ENCODE measurements around the gene IL1RL1. TPM values are rescaled to one million over a fixed set of nuclear protein-coding genes. Genes with fewer than 3 reads are reported as not detected.

IL1RL1 gene
- total and polyA plus RNA-seq, 7 donors, result 0.23 to 10.7 (median 5.4) TPM

GRCh38 chr2:102386867-102387541 lies 75.6 kb downstream of the IL1RL1 start:
- Histone ChIP-seq H3K9me3 (peaks cover 0 to 4% (median 2%) of the 10 kb centered on the region in 4 donors), H3K4me3 (no peak overlapping the region), H3K36me3 (no peaks in the 10 kb centered on the region), H3K4me1 (no peaks in the 10 kb centered on the region), H3K27me3 (no peaks in the 10 kb centered on the region), H3K27ac (no peak overlapping the region)
- TF ChIP-seq EP300 (IDR thresholded peaks at IDR 0.05), result no peak
- intact Hi-C loops (cut with DNase I), result no loop called here
- WGBS, 2 donors, result 87% methylated on average over 3 of the region's 3 CpGs
- DNase-seq, result no peak

- intact Hi-C loops (cut with DNase I), result no loop called here
- no peaks in the 10 kb centered on the region for H3K4me1 ChIP-seq
Observed at GRCh38 chr2:102387763-102388546, 76.6 kb downstream of the IL1RL1 start.

DNA sequence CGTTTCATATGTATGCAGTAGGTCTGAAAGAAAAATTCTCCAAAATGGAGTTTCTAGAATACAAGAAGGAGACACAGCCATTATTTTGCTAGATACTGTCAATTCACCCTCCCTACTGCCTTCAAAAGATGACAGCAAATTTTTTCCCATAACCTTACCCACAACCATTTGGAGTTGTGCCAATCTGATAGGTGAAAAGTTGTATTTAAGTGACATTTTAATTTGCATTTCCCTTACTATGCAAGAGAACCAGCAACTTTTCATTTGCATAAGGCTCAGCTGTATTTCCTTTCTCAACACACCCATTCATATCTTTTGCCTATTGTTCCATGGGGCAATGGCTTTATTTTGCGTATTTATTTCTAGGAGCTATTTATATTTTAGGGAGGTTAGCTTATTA lies 80.2 kb downstream of the IL1RL1 start:
- no peak for DNase-seq
- 84 to 92% methylated on average over 2 of the region's 2 CpGs for WGBS, 2 donors
- no peaks in the 10 kb centered on the region for H3K9me3 ChIP-seq
- no peak overlapping the region for H3K4me3 ChIP-seq
- intact Hi-C loops (cut with DNase I), result no loop called here
- no peaks in the 10 kb centered on the region for H3K4me1 ChIP-seq
- TF ChIP-seq, protein P1, sequence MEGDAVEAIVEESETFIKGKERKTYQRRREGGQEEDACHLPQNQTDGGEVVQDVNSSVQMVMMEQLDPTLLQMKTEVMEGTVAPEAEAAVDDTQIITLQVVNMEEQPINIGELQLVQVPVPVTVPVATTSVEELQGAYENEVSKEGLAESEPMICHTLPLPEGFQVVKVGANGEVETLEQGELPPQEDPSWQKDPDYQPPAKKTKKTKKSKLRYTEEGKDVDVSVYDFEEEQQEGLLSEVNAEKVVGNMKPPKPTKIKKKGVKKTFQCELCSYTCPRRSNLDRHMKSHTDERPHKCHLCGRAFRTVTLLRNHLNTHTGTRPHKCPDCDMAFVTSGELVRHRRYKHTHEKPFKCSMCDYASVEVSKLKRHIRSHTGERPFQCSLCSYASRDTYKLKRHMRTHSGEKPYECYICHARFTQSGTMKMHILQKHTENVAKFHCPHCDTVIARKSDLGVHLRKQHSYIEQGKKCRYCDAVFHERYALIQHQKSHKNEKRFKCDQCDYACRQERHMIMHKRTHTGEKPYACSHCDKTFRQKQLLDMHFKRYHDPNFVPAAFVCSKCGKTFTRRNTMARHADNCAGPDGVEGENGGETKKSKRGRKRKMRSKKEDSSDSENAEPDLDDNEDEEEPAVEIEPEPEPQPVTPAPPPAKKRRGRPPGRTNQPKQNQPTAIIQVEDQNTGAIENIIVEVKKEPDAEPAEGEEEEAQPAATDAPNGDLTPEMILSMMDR (IDR thresholded peaks at IDR 0.05), result no peak
- no peak for TF ChIP-seq POLR2AphosphoS5 (IDR thresholded peaks at IDR 0.05)
- no peak for TF ChIP-seq EP300 (IDR thresholded peaks at IDR 0.05)
- TF ChIP-seq POLR2A (IDR thresholded peaks at IDR 0.05), result no peak
- H3K36me3 ChIP-seq, result no peaks in the 10 kb centered on the region
- H3K27ac ChIP-seq, result no peak overlapping the region
- H3K27me3 ChIP-seq, result no peaks in the 10 kb centered on the region

More at GRCh38 chr2:102387763-102388546, 76.6 kb downstream of the IL1RL1 start:
- Histone ChIP-seq H3K27ac (no peak overlapping the region), H3K4me3 (no peak overlapping the region), H3K27me3 (no peaks in the 10 kb centered on the region), H3K36me3 (no peaks in the 10 kb centered on the region), H3K9me3 (peaks cover 0 to 4% (median 2%) of the 10 kb centered on the region in 4 donors)
- no peak for DNase-seq
- 89 to 91% methylated on average over 7 of the region's 7 CpGs for WGBS, 2 donors
- no peak for TF ChIP-seq POLR2A (IDR thresholded peaks at IDR 0.05)
- TF ChIP-seq, protein P1 (IDR thresholded peaks at IDR 0.05), result no peak

DNA sequence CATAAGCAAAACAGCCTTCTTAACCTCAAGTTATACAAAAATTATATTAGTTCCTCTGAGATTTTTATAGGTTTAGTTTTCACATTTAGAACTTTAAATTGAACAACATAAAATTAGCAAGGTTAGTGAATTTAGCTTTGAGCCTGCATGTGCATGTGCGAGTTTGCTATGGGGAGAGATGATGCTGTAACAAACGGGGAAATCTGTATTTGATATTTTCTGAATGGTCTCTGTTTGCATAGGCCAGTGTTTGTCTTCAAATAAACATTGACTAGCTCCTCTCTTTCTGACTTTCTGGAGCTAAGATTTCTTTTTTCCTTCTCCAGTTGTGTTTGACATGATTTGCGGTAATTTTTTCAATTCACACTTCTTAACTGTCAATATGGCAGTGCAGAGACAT lies 80.7 kb downstream of the IL1RL1 start:
- no peak overlapping the region for H3K4me3 ChIP-seq
- no peak overlapping the region for H3K27ac ChIP-seq
- no peaks in the 10 kb centered on the region for H3K36me3 ChIP-seq
- TF ChIP-seq EP300 (IDR thresholded peaks at IDR 0.05) (no peak), POLR2A (IDR thresholded peaks at IDR 0.05) (no peak), POLR2AphosphoS5 (IDR thresholded peaks at IDR 0.05) (no peak)
- TF ChIP-seq, protein P1 (IDR thresholded peaks at IDR 0.05), result no peak
- H3K4me1 ChIP-seq, result no peaks in the 10 kb centered on the region
- 74 to 76% methylated on average over 3 of the region's 3 CpGs for WGBS, 2 donors
- H3K27me3 ChIP-seq, result no peaks in the 10 kb centered on the region
- no peaks in the 10 kb centered on the region for H3K9me3 ChIP-seq
- DNase-seq, result no peak
- intact Hi-C loops (cut with DNase I), result no loop called here

GRCh38 chr2:102392942-102393341 lies 81.6 kb downstream of the IL1RL1 start:
- Histone ChIP-seq H3K9me3 (no peaks in the 10 kb centered on the region), H3K4me3 (no peak overlapping the region), H3K27ac (no peak overlapping the region), H3K27me3 (no peaks in the 10 kb centered on the region), H3K4me1 (no peaks in the 10 kb centered on the region), H3K36me3 (no peaks in the 10 kb centered on the region)
- no peak for DNase-seq
- TF ChIP-seq EP300 (IDR thresholded peaks at IDR 0.05), result no peak
- TF ChIP-seq POLR2AphosphoS5 (IDR thresholded peaks at IDR 0.05), result no peak
- no peak for TF ChIP-seq POLR2A (IDR thresholded peaks at IDR 0.05)
- TF ChIP-seq, protein P1 (IDR thresholded peaks at IDR 0.05), result no peak
- intact Hi-C loops (cut with DNase I), result no loop called here
- 34 to 40% methylated on average over 1 of the region's 1 CpG for WGBS, 2 donors

Data from sigmoid colon (tissue), 7 donors.